AG04450 (cell line): ENCODE data around the gene PAM16. TPM values are rescaled to one million over a fixed set of nuclear protein-coding genes. Genes with fewer than 3 reads are reported as not detected.

Source experiments
- CTCF ChIA-PET: fragments of 300-600, 350-600 bp; formaldehyde crosslinking; extraction: SDS; loops from one replicate; lab custom pipeline; 2022; ENCODE audit warnings: antibody characterized with exemption, inconsistent platforms; lab: Charles Lee
- POLR2A ChIA-PET: fragments of 350-600 bp; formaldehyde crosslinking; extraction: SDS; loops from one replicate; lab custom pipeline; 2021; ENCODE audit warnings: antibody characterized with exemption, inconsistent platforms; lab: Yijun Ruan, JAX
- DNase-seq: peaks from one replicate; pipeline ENCODE4 v3.0.0-alpha.2; 2011; ENCODE audit warnings: low read depth, low spot score
- H3K27ac ChIP-seq: one replicate; pipeline ENCODE4 v1.5.1; 2012; ENCODE audit warnings: low read depth, low read length, control low read depth
- H3K27me3 ChIP-seq: one replicate; pipeline ENCODE4 v1.6.0; 2012; ENCODE audit warnings: low read length; ENCODE audit not compliant: control insufficient read depth, insufficient read depth
- H3K4me3 ChIP-seq: 2 replicates; pipeline ENCODE4 v1.5.1; 2011; ENCODE audit warnings: mild to moderate bottlenecking, low read depth, low read length, control low read depth
- H3K9me3 ChIP-seq: 2 replicates; pipeline ENCODE4 v1.5.1; 2012; ENCODE audit warnings: low read length; ENCODE audit not compliant: control insufficient read depth, insufficient read depth
- CTCF ChIP-seq: IDR thresholded peaks from 2 replicates; pipeline ENCODE4 v1.5.1; 2011; ENCODE audit warnings: low read depth, low read length, control low read depth, inconsistent platforms
- polyA plus RNA-seq: library from polyadenylated mRNA; depleted of rRNA; stranded (reverse); fragments of >200 nt; gene quantifications from 2 replicates; pipeline ENCODE4 v1.2.3, GENCODE V29; 2011; rRNA removed

PAM16 gene
- polyA plus RNA-seq, 1 experiment: 18.4 TPM

- peak overlapping the region; percentile 39 for H3K4me3 ChIP-seq
- CTCF ChIA-PET: no interaction called here
- POLR2A ChIA-PET: interaction anchor here (0.5 to 1.3 kb wide), 3 partner anchors 20 to 342 kb away, joined by 3 to 6 read pairs (median 3); partner anchors contain the start of gene TFAP4
These were observed 57.2 kb downstream of the PAM16 start for GRCh38 chr16:4293822-4294457.

DNA sequence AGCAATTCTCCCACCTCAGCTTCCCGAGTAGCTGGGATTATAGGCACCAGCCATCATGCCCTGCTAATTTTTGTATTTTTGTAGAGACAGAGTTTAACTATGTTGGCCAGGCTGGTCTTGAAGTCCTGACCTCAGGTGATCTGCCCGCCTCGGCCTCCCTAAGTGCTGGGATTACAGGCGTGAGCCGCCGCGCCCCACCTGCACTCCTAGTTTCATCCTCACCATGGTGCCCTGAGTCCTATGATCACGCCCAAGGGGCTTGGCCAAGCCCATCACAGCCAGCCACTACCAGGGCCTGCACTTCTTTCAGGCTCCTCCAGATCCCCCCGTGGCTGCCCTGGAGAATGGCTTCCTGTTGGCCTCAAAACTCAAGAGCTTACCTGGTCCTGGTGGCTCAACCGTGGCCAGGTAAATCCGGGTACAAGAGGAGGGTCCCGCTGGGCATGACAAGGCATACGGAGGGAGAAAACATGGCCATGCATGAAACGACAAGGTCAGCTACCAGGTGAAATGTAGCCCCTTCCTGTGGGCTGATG, 57.9 kb downstream of the PAM16 start:
- Histone ChIP-seq H3K4me3 (no peak overlapping the region), H3K27me3 (no peaks in the 10 kb centered on the region), H3K9me3 (no peaks in the 10 kb centered on the region), H3K27ac (peak overlapping the region; percentile 11)
- ChIA-PET CTCF (interaction anchor here (1.6 kb wide), 1 partner anchor 17 kb away, joined by 5 read pairs; no protein-coding TSS in a partner anchor), POLR2A (interaction anchor here (1.0 to 1.3 kb wide), 2 partner anchors 19 to 20 kb away, joined by 3 to 6 read pairs; partner anchors contain the start of gene TFAP4)
- TF ChIP-seq CTCF: no peak
- no peak for DNase-seq

More at GRCh38 chr16:4293822-4294457, 57.2 kb downstream of the PAM16 start:
- Histone ChIP-seq H3K9me3 (no peaks in the 10 kb centered on the region), H3K27me3 (no peaks in the 10 kb centered on the region), H3K27ac (peak overlapping the region; percentile 48)
- DNase-seq: no peak
- TF ChIP-seq CTCF: no peak

GRCh38 chr16:4291699-4292098, 59.4 kb downstream of the PAM16 start:
- Histone ChIP-seq H3K27me3 (no peaks in the 10 kb centered on the region), H3K4me3 (no peak overlapping the region), H3K27ac (no peak overlapping the region), H3K9me3 (no peaks in the 10 kb centered on the region)
- ChIA-PET CTCF (interaction anchor here (1.6 kb wide), 1 partner anchor 18 kb away, joined by 5 read pairs; no protein-coding TSS in a partner anchor), POLR2A (no interaction called here)
- DNase-seq: no peak
- TF ChIP-seq CTCF: no peak

Other genes with a start within 250 kb of the PAM16 start
- 16.0 and 16.1 TPM in 2 replicates for gene ADCY9, start 234.9 kb downstream of the PAM16 start, polyA plus RNA-seq
- 0.05 TPM in 2 replicates for gene SRL, start 109.2 kb downstream of the PAM16 start, polyA plus RNA-seq
- gene TFAP4, start 78.3 kb downstream of the PAM16 start, polyA plus RNA-seq: 2.9 and 3.9 TPM in 2 replicates
- 2.2 and 2.9 TPM in 2 replicates for gene GLIS2, start 35.3 kb downstream of the PAM16 start, polyA plus RNA-seq
- 19.1 and 27.8 TPM in 2 replicates for gene VASN, start 20.5 kb upstream of the PAM16 start, polyA plus RNA-seq
- gene CORO7, start 65.3 kb upstream of the PAM16 start, polyA plus RNA-seq: 7.0 TPM in 2 replicates
- 32.1 and 32.8 TPM in 2 replicates for gene DNAJA3, start 74.5 kb upstream of the PAM16 start, polyA plus RNA-seq
- gene NMRAL1, start 123.3 kb upstream of the PAM16 start, polyA plus RNA-seq: 26.3 and 38.5 TPM in 2 replicates
- gene HMOX2, start 125.1 kb upstream of the PAM16 start, polyA plus RNA-seq: 49.2 and 62.1 TPM in 2 replicates
- gene CDIP1, start 187.5 kb upstream of the PAM16 start, polyA plus RNA-seq: 12.2 and 14.9 TPM in 2 replicates
- not detected in 2 replicates for gene C16orf96, start 205.0 kb upstream of the PAM16 start, polyA plus RNA-seq